ENCODE results near the gene UTF1. TPM values are rescaled to one million over a fixed set of nuclear protein-coding genes. Genes with fewer than 3 reads are reported as not detected.

UTF1 gene
- total RNA-seq, 4 donors from 2014 or later: not detected

DNA sequence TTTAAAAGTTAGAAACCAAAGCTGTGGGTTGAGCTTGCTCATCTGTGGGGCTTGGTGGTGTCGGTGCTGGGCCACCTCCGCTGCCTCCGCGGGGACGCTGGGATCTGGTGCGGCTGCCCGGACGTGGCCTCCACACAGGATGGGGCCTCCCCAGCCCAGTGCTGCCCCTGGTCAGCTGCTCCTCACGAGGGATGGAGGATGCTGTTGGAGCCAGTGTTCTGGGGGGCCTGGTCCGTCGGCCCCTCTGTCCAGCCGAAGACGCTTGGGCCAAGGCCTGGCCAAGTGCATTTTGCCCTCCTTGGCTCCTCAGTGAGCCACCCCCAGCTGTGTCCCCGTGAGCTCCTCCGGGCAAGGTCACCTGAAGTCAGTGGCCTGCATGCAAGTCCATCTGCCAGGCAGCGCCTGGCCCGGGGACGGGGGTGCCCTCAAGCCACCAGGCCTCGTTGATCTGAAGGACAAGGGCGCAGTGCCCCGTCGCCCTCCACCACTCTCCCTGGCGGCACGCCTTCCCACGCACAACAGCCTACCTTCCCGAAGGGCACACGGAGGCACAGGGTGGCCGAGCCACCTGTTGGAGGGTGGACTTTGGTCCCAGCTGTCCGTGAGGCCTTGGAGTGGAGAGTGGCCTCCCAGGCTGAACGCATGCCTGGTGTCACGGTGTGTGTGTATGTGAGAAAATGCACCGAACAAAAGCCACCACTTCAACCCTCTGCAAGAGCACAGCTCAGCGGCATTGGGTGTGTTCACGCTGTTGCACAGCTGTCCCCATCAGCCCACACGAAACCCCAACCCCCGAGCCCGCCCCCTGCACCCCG lies 42.7 kb upstream of the UTF1 start:
- no peaks in the 10 kb centered on the region for H3K9me3 ChIP-seq
- H3K36me3 ChIP-seq: no peaks in the 10 kb centered on the region
- H3K27ac ChIP-seq: no peak overlapping the region
- WGBS, 2 donors: 82% methylated on average over 14 of the region's 38 CpGs; no CpG with 5 or more reads in 1 of the 2 donors
- no peaks in the 10 kb centered on the region for H3K4me1 ChIP-seq
- no peak for DNase-seq
- TF ChIP-seq CTCF (IDR thresholded peaks at IDR 0.05) (no peak), POLR2A (IDR thresholded peaks at IDR 0.05) (no peak)
- H3K4me3 ChIP-seq: no peak overlapping the region
- intact Hi-C loops (cut with DNase I): no loop called here
- peaks cover 0 to 53% (median 0%) of the 10 kb centered on the region in 4 donors for H3K27me3 ChIP-seq

GRCh38 chr10:133187906-133188681 lies 41.9 kb upstream of the UTF1 start:
- no peaks in the 10 kb centered on the region for H3K36me3 ChIP-seq
- no peaks in the 10 kb centered on the region for H3K9me3 ChIP-seq
- H3K27ac ChIP-seq: no peak overlapping the region
- no peak for TF ChIP-seq POLR2A (IDR thresholded peaks at IDR 0.05)
- TF ChIP-seq CTCF (IDR thresholded peaks at IDR 0.05): no peak
- no peaks in the 10 kb centered on the region for H3K4me1 ChIP-seq
- intact Hi-C loops (cut with DNase I): no loop called here
- WGBS, 2 donors: 70 to 85% methylated on average over 2 to 8 of the region's 38 CpGs
- no peak overlapping the region for H3K4me3 ChIP-seq
- no peak for DNase-seq
- peaks cover 0 to 49% (median 0%) of the 10 kb centered on the region in 4 donors for H3K27me3 ChIP-seq

GRCh38 chr10:133189256-133189655 lies 40.8 kb upstream of the UTF1 start:
- no peak for TF ChIP-seq POLR2A (IDR thresholded peaks at IDR 0.05)
- no peak for TF ChIP-seq CTCF (IDR thresholded peaks at IDR 0.05)
- H3K36me3 ChIP-seq: no peaks in the 10 kb centered on the region
- WGBS, 2 donors: 68 to 87% methylated on average over 6 to 7 of the region's 22 CpGs
- H3K4me1 ChIP-seq: no peaks in the 10 kb centered on the region
- H3K4me3 ChIP-seq: no peak overlapping the region
- H3K9me3 ChIP-seq: no peaks in the 10 kb centered on the region
- DNase-seq: no peak
- H3K27me3 ChIP-seq: peaks cover 0 to 49% (median 0%) of the 10 kb centered on the region in 4 donors
- no peak overlapping the region for H3K27ac ChIP-seq
- intact Hi-C loops (cut with DNase I): no loop called here

DNA sequence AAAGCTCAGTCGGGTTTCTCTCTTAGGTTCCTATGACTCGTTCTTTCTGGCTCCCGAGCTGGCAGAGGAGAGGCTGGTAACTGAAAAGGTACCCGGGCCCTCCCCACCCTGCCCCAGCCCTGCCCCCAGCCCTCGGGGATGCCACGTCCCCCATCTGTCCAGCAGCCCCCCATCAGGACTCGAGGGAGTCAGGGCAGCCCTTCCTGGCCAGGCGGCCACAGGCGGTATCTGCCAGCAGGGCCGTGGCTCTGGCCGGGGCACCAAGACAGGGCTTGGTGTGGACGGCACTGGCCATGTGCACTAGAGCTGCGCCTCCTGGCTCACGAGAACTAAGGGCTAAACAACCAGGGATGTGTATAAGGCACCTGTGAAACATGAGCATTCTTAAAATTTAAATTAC lies 40.3 kb upstream of the UTF1 start:
- DNase-seq: no peak
- H3K27me3 ChIP-seq: peaks cover 0 to 49% (median 0%) of the 10 kb centered on the region in 4 donors
- no peaks in the 10 kb centered on the region for H3K36me3 ChIP-seq
- no peak overlapping the region for H3K4me3 ChIP-seq
- H3K27ac ChIP-seq: no peak overlapping the region
- WGBS, 2 donors: 70 to 81% methylated on average over 2 to 8 of the region's 14 CpGs
- no peak for TF ChIP-seq CTCF (IDR thresholded peaks at IDR 0.05)
- TF ChIP-seq POLR2A (IDR thresholded peaks at IDR 0.05): no peak
- intact Hi-C loops (cut with DNase I): no loop called here
- no peaks in the 10 kb centered on the region for H3K9me3 ChIP-seq
- H3K4me1 ChIP-seq: no peaks in the 10 kb centered on the region

DNA sequence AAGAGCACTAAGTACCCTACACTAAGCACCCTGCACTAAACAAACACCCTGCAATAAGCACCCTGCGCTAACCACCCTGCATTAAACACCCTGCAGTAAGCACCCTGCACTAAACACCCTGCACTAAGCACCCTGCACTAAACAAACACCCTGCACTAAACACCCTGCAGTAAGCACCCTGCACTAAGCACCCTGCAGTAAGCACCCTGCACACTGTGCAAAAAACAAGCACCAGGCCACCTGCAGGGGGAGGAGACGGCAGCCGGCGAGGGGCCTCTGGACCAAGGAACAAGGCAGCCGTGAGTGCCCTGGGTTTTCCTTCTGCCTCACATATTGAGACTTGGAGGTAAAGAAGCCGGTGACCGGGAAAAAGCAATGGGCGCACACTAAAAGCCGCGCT lies 39.8 kb upstream of the UTF1 start:
- TF ChIP-seq CTCF (IDR thresholded peaks at IDR 0.05) (no peak), POLR2A (IDR thresholded peaks at IDR 0.05) (no peak)
- no peak for DNase-seq
- no peaks in the 10 kb centered on the region for H3K36me3 ChIP-seq
- WGBS, 2 donors: 85 to 97% methylated on average over 10 of the region's 10 CpGs
- intact Hi-C loops (cut with DNase I): no loop called here
- H3K4me3 ChIP-seq: no peak overlapping the region
- H3K9me3 ChIP-seq: no peaks in the 10 kb centered on the region
- peaks cover 0 to 54% (median 0%) of the 10 kb centered on the region in 4 donors for H3K27me3 ChIP-seq
- no peak overlapping the region for H3K27ac ChIP-seq
- H3K4me1 ChIP-seq: no peaks in the 10 kb centered on the region

Data from esophagus squamous epithelium (tissue), 5 donors.